Stomach (tissue), 19 donors: ENCODE results near the gene PLEKHG5. TPM values are rescaled to one million over a fixed set of nuclear protein-coding genes. Genes with fewer than 3 reads are reported as not detected.

Experiments used
- DNase-seq, 2 donors: peaks; one replicate each; pipeline versions ENCODE4 v3.0.0 to v3.0.0-alpha.2; 2013 to 2019
- H3K27ac ChIP-seq, 5 donors: fragments of 200-600 bp in 4 of 5; sonication (generic) in 4 of 5; one replicate each; pipeline ENCODE4 v1.5.1; 2013 to 2019; ENCODE audit warnings: mild to moderate bottlenecking in 1 of 5, moderate library complexity in 1 of 5
- H3K27me3 ChIP-seq, 3 donors: fragments of 200-600 bp; sonication (generic); one replicate each; pipeline ENCODE4 v1.5.1; 2017 to 2019; ENCODE audit warnings: mixed run types in 1 of 3
- H3K36me3 ChIP-seq, 4 donors: fragments of 200-600 bp; sonication (generic); 1 replicate in 3 of 4; 2 replicates in 1 of 4; pipeline ENCODE4 v1.5.1; 2016 to 2019
- H3K4me1 ChIP-seq, 4 donors: fragments of 200-600 bp; sonication (generic); one replicate each; pipeline ENCODE4 v1.5.1; 2016 to 2019
- H3K4me3 ChIP-seq, 4 donors: fragments of 200-600 bp; sonication (generic) in 3 of 4; one replicate each; pipeline ENCODE4 v1.5.1; 2016 to 2019; ENCODE audit warnings: mild to moderate bottlenecking in 1 of 4
- H3K9me3 ChIP-seq, 4 donors: fragments of 200-600 bp; sonication (generic); one replicate each; pipeline ENCODE4 v1.5.1; 2016 to 2019
- CTCF ChIP-seq, 7 experiments: fragments of 450-650 bp in 4 of 7; fragments of 200-600 bp in 3 of 7; sonication (generic) in 3 of 7; IDR thresholded peaks; one replicate each; pipeline ENCODE4 v1.5.1; 2016 to 2019; ENCODE audit warnings: antibody characterized with exemption in 7 of 7, control low read depth in 2 of 7, mild to moderate bottlenecking in 1 of 7
- EP300 ChIP-seq: sonication (generic); formaldehyde crosslinking; IDR thresholded peaks from one replicate; pipeline ENCODE4 v1.6.1; 2017; ENCODE audit warnings: antibody characterized with exemption
- POLR2A ChIP-seq, 4 donors: fragments of 450-650 bp; IDR thresholded peaks; one replicate each; pipeline ENCODE4 v1.6.1; 2016; ENCODE audit warnings: antibody characterized with exemption in 4 of 4, control low read depth in 2 of 4, mild to moderate bottlenecking in 1 of 4, moderate library complexity in 1 of 4
- POLR2AphosphoS5 ChIP-seq, 3 donors: sonication (generic); formaldehyde crosslinking; IDR thresholded peaks; one replicate each; pipeline ENCODE4 v1.6.1; 2016; ENCODE audit warnings: antibody characterized with exemption in 3 of 3
- WGBS, 5 donors: extraction: QIAGEN DNeasy Blood & Tissue Kit in 3 of 5; methylation state at CpG; one replicate each; pipeline versions ENCODE4 v1.1.5 to v1.1.7; 2013 to 2018; 5-methylcytosine and 5-hydroxymethylcytosine counted together
- intact Hi-C: fragments of 100-400 bp; cut with DNase I; formaldehyde crosslinking; loops from one replicate; pipeline ENCODE4 v1.15.1; 2023; ENCODE audit warnings: low total_unique reads
- long read RNA-seq, 10 donors: transcript quantifications; one replicate each; lab custom pipeline, GENCODE V29; 2026
- polyA plus RNA-seq, 3 donors: library from polyadenylated mRNA; stranded (reverse); fragments of 200-250 nt; gene quantifications; one replicate each; pipeline ENCODE4 v1.2.3, GENCODE V29; 2013
- total RNA-seq, 5 donors: library from RNA; depleted of rRNA; stranded (reverse); fragments of >200 nt; gene quantifications; one replicate each; pipeline versions ENCODE4 v1.1.0 to v1.2.3, GENCODE V29; 2014 to 2016
- donor health status: healthy with polysubstance abuse.
- donor health status: Bipolar disorder and iron deficiency.
- donor health status: healthy.

Gene PLEKHG5
- total RNA-seq (10 to 100 TPM in 2 of 5 donors, 1 to 10 TPM in 3; 4.9 to 58.8 (median 9.8) TPM), polyA plus RNA-seq (1 to 10 TPM; 1.4 to 7.2 (median 1.8) TPM)
- long read RNA-seq, donor 1: 0 reads
- long read RNA-seq, donor 2, partial matches to known transcripts: 0 of 6 reads
- long read RNA-seq, donor 2, other reads (novel, unspliced or antisense): 6 of 6 reads
- long read RNA-seq, donor 3, partial matches to known transcripts: 0 of 1 reads
- long read RNA-seq, donor 3, other reads (novel, unspliced or antisense): 0 of 1 reads
- long read RNA-seq, donor 4: 0 reads
- long read RNA-seq, donor 5, partial matches to known transcripts: 0 of 1 reads
- long read RNA-seq, donor 5, other reads (novel, unspliced or antisense): 0 of 1 reads
- long read RNA-seq, donor 6: 0 reads
- long read RNA-seq, donor 7: 0 reads
- long read RNA-seq, donor 8: 0 reads
- long read RNA-seq, donor 9: 0 reads
- long read RNA-seq, donor 10: 0 reads

GRCh38 chr1:6491480-6491962, at the start of gene PLEKHG5:
Gene PLEKHG5 (minus strand): TSS chr1:6491667. CDS start chr1:6477571, 14,096 bp downstream.
- WGBS, 5 donors: 64 to 76% (median 67%) methylated on average over 6 of the region's 6 CpGs
- H3K9me3 ChIP-seq: no peaks in the 10 kb centered on the region
- no peak for DNase-seq
- H3K27me3 ChIP-seq: peaks cover 0 to 32% (median 11%) of the 10 kb centered on the region in 3 donors
- peak within 1 kb of the TSS; percentile 77 to 88 (median 84) for H3K27ac ChIP-seq
- intact Hi-C loops: no loop called here
- peaks cover 17 to 52% (median 41%) of the 10 kb centered on the region in 4 donors for H3K4me1 ChIP-seq
- TF ChIP-seq EP300 (no peak), POLR2AphosphoS5 (IDR thresholded peaks at IDR 0.05) (no peak), POLR2A (IDR thresholded peaks at IDR 0.05) (no peak), CTCF (IDR thresholded peaks at IDR 0.05) (no peak)
- H3K36me3 ChIP-seq: no peaks in the 10 kb centered on the region
- peak within 1 kb of the TSS; percentile 65 to 84 (median 68) for H3K4me3 ChIP-seq

- H3K27ac ChIP-seq: no peak overlapping the region
- peaks cover 0 to 5% (median 2%) of the 10 kb centered on the region in 4 donors for H3K4me1 ChIP-seq
- H3K36me3 ChIP-seq: peaks cover 18 to 87% (median 75%) of the 10 kb centered on the region in 4 donors
- DNase-seq: no peak
- no peak overlapping the region for H3K4me3 ChIP-seq
- no peaks in the 10 kb centered on the region for H3K9me3 ChIP-seq
- TF ChIP-seq POLR2AphosphoS5 (IDR thresholded peaks at IDR 0.05) (no peak), CTCF (IDR thresholded peaks at IDR 0.05) (no peak), POLR2A (IDR thresholded peaks at IDR 0.05) (no peak), EP300 (no peak)
- H3K27me3 ChIP-seq: no peaks in the 10 kb centered on the region
- intact Hi-C loops: no loop called here
- 38 to 69% (median 49%) methylated on average over 3 of the region's 3 CpGs for WGBS, 5 donors
These were observed 47.5 kb upstream of the PLEKHG5 start for GRCh38 chr1:6538956-6539355.

GRCh38 chr1:6536291-6536690, 44.8 kb upstream of the PLEKHG5 start:
- Histone ChIP-seq H3K27me3 (no peaks in the 10 kb centered on the region), H3K4me3 (no peak overlapping the region), H3K9me3 (no peaks in the 10 kb centered on the region), H3K36me3 (peaks cover 29 to 87% (median 74%) of the 10 kb centered on the region in 4 donors), H3K4me1 (peaks cover 0 to 5% (median 2%) of the 10 kb centered on the region in 4 donors), H3K27ac (no peak overlapping the region)
- TF ChIP-seq POLR2A (IDR thresholded peaks at IDR 0.05): no peak
- WGBS, 5 donors: 80 to 98% (median 95%) methylated on average over 4 to 5 of the region's 5 CpGs
- no peak for DNase-seq
- intact Hi-C loops: no loop called here

- intact Hi-C loops: no loop called here
- DNase-seq: no peak
- TF ChIP-seq EP300 (no peak), POLR2AphosphoS5 (IDR thresholded peaks at IDR 0.05) (no peak), POLR2A (IDR thresholded peaks at IDR 0.05) (no peak), CTCF (IDR thresholded peaks at IDR 0.05) (no peak)
- Histone ChIP-seq H3K36me3 (peaks cover 35 to 87% (median 74%) of the 10 kb centered on the region in 4 donors), H3K9me3 (no peaks in the 10 kb centered on the region), H3K4me3 (no peak overlapping the region), H3K27ac (no peak overlapping the region), H3K27me3 (no peaks in the 10 kb centered on the region), H3K4me1 (peaks cover 0 to 5% (median 2%) of the 10 kb centered on the region in 4 donors)
- 84 to 96% (median 93%) methylated on average over 4 of the region's 4 CpGs for WGBS, 5 donors
These were observed 43.7 kb upstream of the PLEKHG5 start for GRCh38 chr1:6535214-6535613.
